H7 (cell line): Measurements from ENCODE around the gene LOC101059915. TPM values are rescaled to one million over a fixed set of nuclear protein-coding genes. Genes with fewer than 3 reads are reported as not detected.
"Not testable (repeated sequence)": the region's sequence is repeated elsewhere in the genome, so short reads cannot be mapped to it uniquely, and the experiment has no call there.

Experiments used
- DNase-seq: peaks from one replicate; pipeline ENCODE4 v3.0.0; 2012
- H3K27me3 ChIP-seq: 2 replicates; pipeline ENCODE4 v1.6.0; 2011; ENCODE audit warnings: mild to moderate bottlenecking, low read length; ENCODE audit not compliant: control insufficient read depth, insufficient read depth
- H3K36me3 ChIP-seq: replicated peaks from 2 replicates; pipeline ENCODE4 v1.5.1; 2011; ENCODE audit warnings: low read length; ENCODE audit not compliant: control insufficient read depth, insufficient read depth
- H3K4me3 ChIP-seq: 2 replicates; pipeline ENCODE4 v1.5.1; 2011; ENCODE audit warnings: low read depth, mild to moderate bottlenecking, control low read depth, low read length, moderate library complexity; ENCODE audit not compliant: insufficient read depth
- total RNA-seq: library from RNA; depleted of rRNA; stranded (reverse); fragments of >200 nt; shearing (Covaris generic); gene quantifications from 2 replicates; pipeline ENCODE4 v1.2.3, GENCODE V29; 2014; rRNA removed

Gene LOC101059915

DNA sequence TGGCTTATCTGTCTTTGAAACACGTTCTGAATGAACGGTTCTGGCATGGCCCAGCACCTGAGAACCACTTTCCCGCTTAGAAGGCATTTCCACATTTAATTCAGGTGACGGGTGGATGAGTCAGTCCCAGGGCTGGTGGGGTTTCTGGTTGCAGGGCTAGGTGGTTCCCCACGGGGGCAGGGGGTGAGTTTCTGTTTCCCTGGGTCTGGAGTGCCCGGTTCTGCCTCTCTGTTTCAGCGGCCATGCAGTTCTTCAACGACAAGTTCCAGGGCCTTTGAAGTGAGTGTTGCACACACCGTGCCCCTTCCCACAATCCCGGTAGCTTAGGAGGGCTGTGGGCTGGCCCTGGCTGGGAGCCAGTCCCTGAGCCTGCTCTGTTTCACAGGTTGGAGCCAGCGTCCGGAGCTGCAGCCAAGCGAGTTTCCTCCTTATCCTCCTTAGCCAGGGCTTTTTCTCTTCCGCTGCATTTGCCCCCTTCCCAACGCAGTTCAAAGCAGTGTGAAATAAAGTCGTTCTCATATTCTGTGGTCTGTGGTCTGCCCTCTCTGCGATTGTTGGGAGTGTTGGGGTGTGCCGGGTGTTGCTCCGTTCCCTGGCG is 53.0 kb downstream of the LOC101059915 start:
- H3K4me3 ChIP-seq, H3K27me3 ChIP-seq, H3K36me3 ChIP-seq, DNase-seq: not testable (repeated sequence)

Other genes starting within 250 kb of the LOC101059915 start
- 74.9 and 88.1 TPM in 2 replicates for gene OGT, start 134.4 kb upstream of the LOC101059915 start, total RNA-seq
- gene GCNA, start 89.1 kb upstream of the LOC101059915 start, total RNA-seq = 0.55 and 1.1 TPM in 2 replicates
- not detected in 2 replicates for gene CXCR3, start 49.0 kb upstream of the LOC101059915 start, total RNA-seq
- gene CXorf49, start 50.7 kb downstream of the LOC101059915 start, total RNA-seq = not detected in 2 replicates
- gene CXorf49B, start 95.8 kb downstream of the LOC101059915 start, total RNA-seq = not detected in 2 replicates
- gene NHSL2, start 243.3 kb downstream of the LOC101059915 start, total RNA-seq = 3.7 and 7.5 TPM in 2 replicates